SK-N-SH treated with all-trans-retinoic acid at 6 μM for 48 hours (cell line): ENCODE measurements around the gene NSUN4.
A peak's percentile ranks its signal among the peaks of the same experiment; 100 is the strongest.
"Not testable (repeated sequence)": the region's sequence is repeated elsewhere in the genome, so short reads cannot be mapped to it uniquely, and the experiment has no call there.

Source experiments
- ATAC-seq: fragments of 200-7000 bp; cut with Tn5 transposase; 3 replicates; pipeline ENCODE4 v1.9.1; 2020; ENCODE audit warnings: mild to moderate bottlenecking, moderate library complexity
- BACH2 ChIP-seq: fragments of 250-450 bp; sonication (Bioruptor Pico); IDR thresholded peaks from 2 replicates; pipeline ENCODE4 v1.9.0; 2021; ENCODE audit warnings: mild to moderate bottlenecking, borderline replicate concordance
- CREB5 ChIP-seq: fragments of 250-450 bp; sonication (Bioruptor Pico); IDR thresholded peaks from 2 replicates; pipeline ENCODE4 v1.5.1; 2020; ENCODE audit warnings: low read depth, mild to moderate bottlenecking, moderate library complexity
- CSDC2 ChIP-seq: fragments of 250-450 bp; sonication (Bioruptor Pico); IDR thresholded peaks from 2 replicates; pipeline ENCODE4 v1.5.0; 2020; ENCODE audit warnings: mild to moderate bottlenecking, moderate library complexity
- ESRRG ChIP-seq: fragments of 250-450 bp; sonication (Bioruptor Pico); IDR thresholded peaks from 2 replicates; pipeline ENCODE4 v1.6.1; 2021; ENCODE audit warnings: mild to moderate bottlenecking
- GLIS3 ChIP-seq: fragments of 250-450 bp; sonication (Bioruptor Pico); IDR thresholded peaks from 2 replicates; pipeline ENCODE4 v1.5.0; 2020; ENCODE audit warnings: mild to moderate bottlenecking, moderate library complexity
- OSR1 ChIP-seq: fragments of 250-450 bp; sonication (Bioruptor Pico); IDR thresholded peaks from 2 replicates; pipeline ENCODE4 v1.8.0; 2022; ENCODE audit warnings: moderate library complexity, mild to moderate bottlenecking, inconsistent platforms
- PATZ1 ChIP-seq: fragments of 250-450 bp; sonication (Bioruptor Pico); IDR thresholded peaks from 2 replicates; pipeline ENCODE4 v1.8.0; 2020; ENCODE audit warnings: mild to moderate bottlenecking, moderate library complexity, borderline replicate concordance
- PPARA ChIP-seq: fragments of 250-450 bp; sonication (Bioruptor Pico); IDR thresholded peaks from 2 replicates; pipeline ENCODE4 v1.5.0; 2020; ENCODE audit warnings: mild to moderate bottlenecking, borderline replicate concordance
- RARB ChIP-seq: fragments of 250-450 bp; sonication (Bioruptor Pico); IDR thresholded peaks from 2 replicates; pipeline ENCODE4 v1.8.0; 2021; ENCODE audit warnings: mild to moderate bottlenecking, moderate library complexity
- SNAI2 ChIP-seq: fragments of 250-450 bp; sonication (Bioruptor Pico); IDR thresholded peaks from 2 replicates; pipeline ENCODE4 v1.5.0; 2020; ENCODE audit warnings: mild to moderate bottlenecking, moderate library complexity
- TCF4 ChIP-seq: fragments of 250-450 bp; sonication (Bioruptor Pico); IDR thresholded peaks from 2 replicates; pipeline ENCODE4 v1.8.0; 2021; ENCODE audit warnings: mild to moderate bottlenecking, moderate library complexity, borderline replicate concordance
- TOX ChIP-seq: fragments of 250-450 bp; sonication (Bioruptor Pico); IDR thresholded peaks from 2 replicates; pipeline ENCODE4 v1.8.0; 2021; ENCODE audit warnings: mild to moderate bottlenecking, moderate library complexity, borderline replicate concordance
- TSHZ2 ChIP-seq: fragments of 250-450 bp; sonication (Bioruptor Pico); IDR thresholded peaks from 2 replicates; pipeline ENCODE4 v1.5.0; 2020; ENCODE audit warnings: mild to moderate bottlenecking, moderate library complexity
- ZC3H10 ChIP-seq: fragments of 250-450 bp; sonication (Bioruptor Pico); IDR thresholded peaks from 2 replicates; pipeline ENCODE4 v1.5.1; 2021; ENCODE audit warnings: mild to moderate bottlenecking, moderate library complexity
- ZFP3 ChIP-seq: fragments of 250-450 bp; sonication (Bioruptor Pico); IDR thresholded peaks from 2 replicates; pipeline ENCODE4 v1.5.0; 2020; ENCODE audit warnings: mild to moderate bottlenecking, moderate library complexity
- ZFP30 ChIP-seq: fragments of 450-650 bp; formaldehyde crosslinking; IDR thresholded peaks from 2 replicates; pipeline ENCODE4 v1.5.0; 2022; ENCODE audit warnings: mild to moderate bottlenecking, moderate library complexity
- ZNF70 ChIP-seq: fragments of 450-650 bp; formaldehyde crosslinking; IDR thresholded peaks from 2 replicates; pipeline ENCODE4 v1.5.0; 2020; ENCODE audit warnings: mild to moderate bottlenecking, moderate library complexity
- ZNF8 ChIP-seq: fragments of 450-650 bp; formaldehyde crosslinking; IDR thresholded peaks from 2 replicates; pipeline ENCODE4 v1.5.0; 2020; ENCODE audit warnings: mild to moderate bottlenecking, moderate library complexity
- TF ChIP-seq, protein P1 (sequence below): fragments of 250-450 bp; sonication (Bioruptor Pico); IDR thresholded peaks from 2 replicates; pipeline ENCODE4 v1.5.1; 2021; ENCODE audit warnings: mild to moderate bottlenecking, moderate library complexity
- TF ChIP-seq, protein P2 (sequence below): fragments of 250-450 bp; sonication (Bioruptor Pico); IDR thresholded peaks from 2 replicates; pipeline ENCODE4 v1.8.0; 2021; ENCODE audit warnings: low read depth, mild to moderate bottlenecking, moderate library complexity, borderline replicate concordance

The NSUN4 gene

GRCh38 chr1:46331786-46332540 is 8.6 kb upstream of the NSUN4 start:
- not testable (repeated sequence) for ATAC-seq

DNA sequence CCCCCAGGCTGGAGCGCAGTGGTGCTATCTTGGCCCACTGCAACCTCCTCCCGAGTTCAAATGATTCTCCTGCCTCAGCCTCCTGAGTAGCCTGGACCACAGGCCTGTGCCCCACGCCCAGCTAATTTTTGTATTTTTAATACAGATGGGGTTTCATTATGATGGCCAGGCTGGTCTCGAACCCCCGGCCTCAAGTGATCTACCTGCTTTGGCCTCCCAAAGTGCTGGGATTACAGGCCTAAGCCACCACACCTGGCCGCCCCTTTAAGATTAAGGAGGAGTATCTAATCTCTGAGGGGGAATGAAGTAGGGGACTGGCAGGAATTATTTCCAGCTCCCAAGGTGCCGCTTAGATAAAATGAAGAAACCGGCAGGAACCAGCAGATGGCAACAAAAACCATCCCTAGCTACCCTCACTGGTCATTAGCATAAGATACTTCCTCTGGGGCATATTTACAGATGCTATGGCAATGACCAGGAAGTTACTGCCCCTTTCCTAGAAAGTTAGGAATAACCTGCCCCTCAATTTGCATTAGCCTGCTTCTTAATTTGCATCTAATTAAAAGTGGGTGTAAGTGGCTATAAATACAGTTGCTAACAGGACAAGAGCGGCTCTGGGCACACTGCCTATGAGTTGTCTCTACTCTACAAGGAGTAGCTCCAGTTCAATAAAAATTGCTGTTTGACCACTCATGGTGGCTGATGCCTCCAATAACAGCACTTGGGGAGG is 7.1 kb upstream of the NSUN4 start:
- peak; percentile 91 for ATAC-seq
- TF ChIP-seq ZNF8 (no peak), ZFP30 (CRISPR knock-in tag) (no peak), ESRRG (CRISPR knock-in tag) (no peak), BACH2 (CRISPR knock-in tag) (no peak), SNAI2 (CRISPR knock-in tag) (no peak), ZC3H10 (CRISPR knock-in tag) (no peak), GLIS3 (CRISPR knock-in tag) (no peak), CREB5 (CRISPR knock-in tag) (no peak), TCF4 (no peak), OSR1 (CRISPR knock-in tag) (no peak), CSDC2 (CRISPR knock-in tag) (no peak), ZFP3 (CRISPR knock-in tag) (no peak), TOX (CRISPR knock-in tag) (no peak)
- TF ChIP-seq, protein P1, sequence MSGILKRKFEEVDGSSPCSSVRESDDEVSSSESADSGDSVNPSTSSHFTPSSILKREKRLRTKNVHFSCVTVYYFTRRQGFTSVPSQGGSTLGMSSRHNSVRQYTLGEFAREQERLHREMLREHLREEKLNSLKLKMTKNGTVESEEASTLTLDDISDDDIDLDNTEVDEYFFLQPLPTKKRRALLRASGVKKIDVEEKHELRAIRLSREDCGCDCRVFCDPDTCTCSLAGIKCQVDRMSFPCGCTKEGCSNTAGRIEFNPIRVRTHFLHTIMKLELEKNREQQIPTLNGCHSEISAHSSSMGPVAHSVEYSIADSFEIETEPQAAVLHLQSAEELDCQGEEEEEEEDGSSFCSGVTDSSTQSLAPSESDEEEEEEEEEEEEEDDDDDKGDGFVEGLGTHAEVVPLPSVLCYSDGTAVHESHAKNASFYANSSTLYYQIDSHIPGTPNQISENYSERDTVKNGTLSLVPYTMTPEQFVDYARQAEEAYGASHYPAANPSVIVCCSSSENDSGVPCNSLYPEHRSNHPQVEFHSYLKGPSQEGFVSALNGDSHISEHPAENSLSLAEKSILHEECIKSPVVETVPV (CRISPR knock-in tag): no peak
- TF ChIP-seq, all 23 proteins: peak for 0

DNA sequence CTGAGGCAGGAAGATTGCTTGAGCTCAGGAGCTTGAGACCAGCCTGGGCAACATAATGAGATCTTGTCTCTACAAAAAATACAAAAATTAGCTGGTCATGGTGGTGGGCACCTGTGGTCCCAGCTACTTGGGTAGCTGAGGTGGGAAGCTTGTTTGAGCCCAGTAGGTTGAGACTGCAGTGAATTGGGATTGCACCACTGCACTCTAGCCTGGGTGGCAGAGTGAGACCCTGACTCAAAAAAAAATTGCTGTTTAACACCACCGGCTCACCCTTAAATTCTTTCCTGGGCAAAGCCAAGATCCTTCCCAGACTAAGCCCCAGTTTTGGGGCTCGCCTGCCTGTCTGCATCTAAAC is 6.6 kb upstream of the NSUN4 start:
- TF ChIP-seq PATZ1 (CRISPR knock-in tag) (no peak), ZNF8 (no peak), TSHZ2 (CRISPR knock-in tag) (no peak), CREB5 (CRISPR knock-in tag) (no peak), ZNF70 (CRISPR knock-in tag) (no peak), ZFP30 (CRISPR knock-in tag) (no peak), CSDC2 (CRISPR knock-in tag) (no peak), SNAI2 (CRISPR knock-in tag) (no peak), PPARA (no peak), RARB (CRISPR knock-in tag) (no peak), ESRRG (CRISPR knock-in tag) (no peak), OSR1 (CRISPR knock-in tag) (no peak)
- TF ChIP-seq, protein P2, sequence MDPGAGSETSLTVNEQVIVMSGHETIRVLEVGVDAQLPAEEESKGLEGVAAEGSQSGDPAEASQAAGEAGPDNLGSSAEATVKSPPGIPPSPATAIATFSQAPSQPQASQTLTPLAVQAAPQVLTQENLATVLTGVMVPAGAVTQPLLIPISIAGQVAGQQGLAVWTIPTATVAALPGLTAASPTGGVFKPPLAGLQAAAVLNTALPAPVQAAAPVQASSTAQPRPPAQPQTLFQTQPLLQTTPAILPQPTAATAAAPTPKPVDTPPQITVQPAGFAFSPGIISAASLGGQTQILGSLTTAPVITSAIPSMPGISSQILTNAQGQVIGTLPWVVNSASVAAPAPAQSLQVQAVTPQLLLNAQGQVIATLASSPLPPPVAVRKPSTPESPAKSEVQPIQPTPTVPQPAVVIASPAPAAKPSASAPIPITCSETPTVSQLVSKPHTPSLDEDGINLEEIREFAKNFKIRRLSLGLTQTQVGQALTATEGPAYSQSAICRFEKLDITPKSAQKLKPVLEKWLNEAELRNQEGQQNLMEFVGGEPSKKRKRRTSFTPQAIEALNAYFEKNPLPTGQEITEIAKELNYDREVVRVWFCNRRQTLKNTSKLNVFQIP (CRISPR knock-in tag): no peak
- TF ChIP-seq, all 23 proteins: peak for 0
- ATAC-seq: no peak
